GM18909 (cell line): ENCODE measurements around the gene SSC5D.
"Not testable (repeated sequence)": the region's sequence is repeated elsewhere in the genome, so short reads cannot be mapped to it uniquely, and the experiment has no call there.

Experiments
- ATAC-seq: cut with Tn5 transposase; IDR thresholded peaks from one replicate; pipeline ENCODE4 v1.9.1; 2021; ENCODE audit warnings: mild to moderate bottlenecking; ENCODE audit not compliant: unreplicated experiment, poor library complexity

Gene SSC5D

GRCh38 chr19:55534280-55534679, 46.0 kb downstream of the SSC5D start:
- not testable (repeated sequence) for ATAC-seq

DNA sequence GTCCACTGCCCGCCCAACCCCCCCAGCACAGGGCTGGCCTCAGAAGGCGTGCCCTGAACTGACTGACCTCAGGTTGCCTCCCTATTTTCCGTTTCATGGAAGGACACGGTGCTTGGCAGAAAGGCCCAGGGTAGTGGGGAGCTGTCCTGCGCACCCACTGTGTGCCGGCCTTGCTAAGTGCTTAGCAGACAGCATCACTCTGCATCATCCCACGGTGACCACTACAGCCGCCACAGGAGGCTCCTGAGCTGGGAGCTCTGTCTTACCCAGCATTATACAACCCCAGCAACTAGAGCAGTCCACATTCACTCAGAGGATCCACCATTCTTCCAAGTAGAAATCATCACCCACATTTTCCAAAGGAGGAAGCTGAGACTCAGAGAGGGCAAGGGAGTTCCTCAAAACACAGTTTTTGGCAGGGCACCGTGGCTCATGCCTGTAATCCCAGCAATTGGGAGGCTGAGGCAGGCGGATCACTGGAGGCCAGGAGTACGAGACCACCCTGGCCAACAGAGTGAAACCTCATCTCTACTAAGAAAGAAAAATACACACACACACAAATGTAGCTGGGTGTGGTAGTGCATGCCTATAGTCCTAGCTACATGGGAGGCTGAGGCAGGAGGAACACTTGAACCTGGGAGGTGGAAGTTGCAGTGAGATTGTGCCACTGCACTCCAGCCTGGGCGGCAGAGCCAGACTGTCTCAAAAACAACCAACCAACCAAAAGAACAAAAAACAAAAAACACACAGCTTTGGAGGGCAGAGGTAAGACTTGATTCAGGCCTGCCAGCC, 47.1 kb downstream of the SSC5D start:
- ATAC-seq = no peak

DNA sequence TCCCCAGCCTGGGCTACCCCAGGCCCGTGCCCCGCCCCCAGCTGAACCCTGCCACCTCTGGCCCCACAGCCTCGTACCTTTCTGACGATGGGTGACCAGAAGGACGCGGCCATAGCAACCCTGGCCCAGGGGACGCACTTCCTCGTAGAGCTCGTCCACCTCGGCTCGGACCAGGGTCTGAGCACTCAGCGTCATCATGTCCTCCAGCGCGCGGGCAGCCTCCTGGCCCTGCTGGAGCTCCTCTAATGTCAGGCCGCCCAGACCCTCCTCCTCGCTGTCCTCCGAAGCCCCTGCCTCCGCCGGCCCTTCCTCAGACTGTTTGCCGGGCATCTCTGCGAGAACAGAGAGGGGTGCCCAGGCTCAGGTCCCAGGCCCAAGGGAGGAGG, 47.7 kb downstream of the SSC5D start:
- ATAC-seq = no peak

DNA sequence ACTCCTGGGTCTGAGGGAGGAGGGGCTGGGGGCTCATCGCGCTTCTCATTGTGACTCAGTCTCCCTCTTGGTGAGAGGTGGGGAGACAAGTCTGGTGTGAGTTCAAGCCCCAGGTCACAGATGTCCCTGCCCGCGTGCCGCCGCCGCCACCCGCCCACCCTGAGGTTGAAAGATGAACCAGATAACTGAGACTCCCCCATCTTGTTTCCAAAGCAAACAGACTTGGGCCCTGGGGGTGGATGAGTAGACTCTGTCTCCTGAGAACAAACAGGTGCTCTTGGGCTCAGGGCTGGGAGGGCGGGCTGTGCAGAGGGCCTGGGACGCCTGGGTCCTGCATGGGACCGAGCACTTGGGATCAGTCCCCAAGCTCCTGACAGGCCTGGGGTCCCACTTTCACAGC, 48.1 kb downstream of the SSC5D start:
- no peak for ATAC-seq

DNA sequence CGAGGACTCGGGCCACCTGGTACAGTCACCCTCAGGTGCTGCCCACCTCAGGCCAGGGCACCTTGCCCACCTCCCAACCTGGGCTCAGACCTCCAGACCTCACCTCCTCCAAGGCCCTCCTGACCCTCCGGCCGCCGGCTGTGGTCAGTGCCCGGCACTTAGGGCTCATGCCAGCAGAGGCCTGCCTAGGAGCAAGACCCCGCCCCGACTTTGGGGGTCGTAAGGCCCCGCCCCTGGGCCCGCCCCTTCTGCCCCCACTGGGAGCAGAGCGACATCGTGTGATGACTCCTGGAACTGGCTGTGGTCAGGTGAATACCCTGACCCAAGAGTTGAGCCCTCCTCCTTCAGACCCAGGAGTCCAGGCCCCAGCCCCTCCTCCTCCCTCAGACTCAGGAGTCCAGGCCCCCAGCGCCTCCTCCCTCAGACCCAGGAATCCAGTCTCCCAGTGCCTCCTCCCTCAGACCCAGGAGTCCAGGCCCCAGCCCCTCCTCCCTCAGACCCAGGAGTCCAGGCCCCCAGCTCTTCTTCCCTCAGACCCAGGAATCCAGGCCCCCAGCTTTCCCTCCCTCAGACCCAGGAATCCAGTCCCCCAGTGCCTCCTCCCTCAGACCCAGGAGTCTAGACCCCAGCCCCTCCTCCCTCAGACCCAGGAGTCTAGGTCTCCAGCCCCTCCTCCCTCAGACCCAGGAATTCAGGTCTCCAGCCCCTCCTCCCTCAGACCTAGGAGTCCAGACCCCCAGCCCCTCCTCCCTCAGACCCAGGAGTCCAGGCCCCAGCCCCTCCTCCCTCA, 48.9 kb downstream of the SSC5D start, which contains the start of gene SBK2:
TSS of gene SBK2 (minus strand) at position 183 of the 790 bp plus-strand sequence. CDS start 839 bp downstream, outside the sequence.
- no peak for ATAC-seq

GRCh38 chr19:55537741-55538111, 49.5 kb downstream of the SSC5D start:
- no peak for ATAC-seq

DNA sequence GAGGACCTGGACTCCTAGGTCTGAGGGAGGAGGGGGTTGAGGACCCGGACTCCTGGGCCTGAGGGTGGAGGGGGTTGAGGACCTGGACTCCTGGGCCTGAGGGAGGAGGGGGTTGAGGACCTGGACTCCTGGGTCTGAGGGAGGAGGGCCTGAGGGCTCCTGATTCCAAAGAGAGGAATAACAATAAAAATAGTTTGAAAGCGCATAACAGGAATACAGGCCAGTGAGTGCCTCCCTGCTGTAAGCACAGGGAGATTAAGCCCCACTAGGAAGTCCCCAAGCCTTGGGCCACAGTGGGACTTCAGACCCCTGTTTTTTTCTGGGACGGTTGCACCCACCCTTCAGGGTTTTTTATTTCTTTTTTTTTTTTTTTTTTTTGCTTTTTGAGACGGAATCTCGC, 49.9 kb downstream of the SSC5D start:
- no peak for ATAC-seq

DNA sequence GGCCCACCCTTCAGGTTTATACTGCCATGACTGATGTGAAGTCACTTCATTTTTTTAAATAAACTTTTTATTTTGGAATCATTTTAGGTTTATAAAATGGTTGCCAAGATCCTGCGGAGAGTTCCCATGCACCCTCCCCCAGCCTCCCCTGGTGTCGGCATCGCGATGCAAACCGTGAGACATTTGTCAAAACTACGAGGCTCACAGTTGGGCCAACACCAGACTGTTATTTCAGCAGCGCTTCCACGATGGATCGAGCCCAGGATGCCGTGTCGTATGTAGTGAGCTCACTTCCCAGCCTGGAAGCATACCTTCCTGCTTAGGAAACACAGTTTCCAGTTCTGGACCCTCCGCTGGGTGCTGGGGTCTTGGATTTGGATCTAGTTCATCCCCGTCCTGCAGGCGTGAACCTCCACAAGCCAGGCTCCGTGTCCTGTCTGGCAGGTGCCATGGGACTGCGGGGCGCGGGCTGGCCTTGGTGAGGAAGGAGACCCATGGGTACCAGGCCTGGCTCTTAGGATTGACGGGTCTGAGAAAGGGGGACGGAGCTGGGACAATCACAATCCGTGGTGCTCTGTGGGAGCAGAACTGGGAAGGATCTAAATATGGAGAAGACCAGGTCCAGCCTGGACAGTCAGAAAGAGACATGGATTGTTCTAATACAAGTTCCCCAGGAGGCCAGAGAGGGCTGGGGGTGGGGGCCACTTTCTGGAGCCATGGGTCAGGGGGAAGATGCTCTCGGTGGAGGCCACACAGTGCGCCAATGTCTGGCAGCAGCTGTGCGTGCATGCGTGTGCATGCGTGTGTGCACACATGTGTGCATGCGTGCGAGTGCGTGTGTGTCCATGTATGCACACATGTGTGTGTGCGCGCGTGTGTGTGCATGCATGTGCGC, 51.1 kb downstream of the SSC5D start:
- no peak for ATAC-seq

DNA sequence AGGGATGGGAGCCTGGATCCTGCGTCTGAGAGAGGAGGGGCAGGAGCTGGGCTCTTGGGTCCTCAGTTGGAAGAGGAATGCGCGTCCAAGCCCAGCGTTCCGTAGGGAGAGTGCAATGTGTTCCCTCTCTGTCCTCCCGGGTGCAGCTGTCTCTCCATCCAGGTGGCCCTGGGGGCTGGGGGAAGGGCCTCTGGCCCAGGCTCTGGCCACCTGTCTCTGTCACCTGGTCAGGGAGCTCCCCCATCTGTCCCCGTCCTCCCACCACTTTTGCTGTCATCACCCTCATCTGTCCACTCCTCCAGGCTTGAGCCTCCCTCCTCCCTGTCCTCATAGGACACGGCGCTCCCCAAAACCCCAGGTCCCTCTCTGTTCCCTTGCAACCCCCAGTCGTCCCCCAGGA, 52.4 kb downstream of the SSC5D start:
- ATAC-seq = no peak

- no peak for ATAC-seq
These were observed 52.9 kb downstream of the SSC5D start for GRCh38 chr19:55541091-55541490.

DNA sequence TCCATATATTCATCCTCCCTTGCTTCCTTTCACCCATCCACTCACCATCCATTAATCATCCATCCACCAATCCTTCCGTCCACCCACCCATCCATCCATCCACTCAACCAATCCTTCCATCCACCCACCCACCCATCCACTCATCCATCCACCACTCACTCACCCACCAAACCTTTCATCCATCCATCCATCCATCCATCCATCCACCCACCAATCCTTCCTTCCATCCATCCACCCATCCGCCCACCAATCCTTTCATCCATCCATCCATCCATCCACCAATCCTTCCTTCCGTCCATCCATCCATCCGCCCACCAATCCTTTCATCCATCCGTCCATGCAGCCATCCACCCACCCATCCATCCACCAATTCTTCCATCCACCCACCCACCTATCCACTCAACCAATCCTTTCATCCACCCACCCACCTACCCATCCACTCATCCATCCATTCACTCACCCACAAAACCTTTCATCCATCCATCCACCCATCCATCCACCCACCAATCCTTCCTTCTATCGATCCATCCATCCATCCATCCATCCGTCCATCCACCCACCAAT, 54.1 kb downstream of the SSC5D start:
- ATAC-seq = no peak

DNA sequence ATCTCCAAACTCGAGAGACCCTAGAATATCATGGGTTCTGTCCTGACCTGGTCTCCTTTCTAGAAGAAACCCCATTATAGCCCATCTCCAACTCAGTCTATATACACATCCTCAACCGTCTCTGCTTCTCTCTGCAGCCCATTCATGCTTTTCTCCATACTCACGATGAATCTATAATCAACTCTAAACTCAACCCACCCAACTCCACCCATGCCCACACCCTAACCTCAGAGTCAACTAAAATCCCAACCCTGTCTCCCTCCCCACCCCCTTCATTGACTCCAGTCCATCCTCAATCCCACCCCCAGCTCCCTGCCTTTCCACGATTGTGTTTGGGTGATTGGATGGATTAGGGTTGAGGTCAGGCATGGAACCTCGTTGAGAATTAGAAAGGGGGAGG, 55.3 kb downstream of the SSC5D start:
- no peak for ATAC-seq

DNA sequence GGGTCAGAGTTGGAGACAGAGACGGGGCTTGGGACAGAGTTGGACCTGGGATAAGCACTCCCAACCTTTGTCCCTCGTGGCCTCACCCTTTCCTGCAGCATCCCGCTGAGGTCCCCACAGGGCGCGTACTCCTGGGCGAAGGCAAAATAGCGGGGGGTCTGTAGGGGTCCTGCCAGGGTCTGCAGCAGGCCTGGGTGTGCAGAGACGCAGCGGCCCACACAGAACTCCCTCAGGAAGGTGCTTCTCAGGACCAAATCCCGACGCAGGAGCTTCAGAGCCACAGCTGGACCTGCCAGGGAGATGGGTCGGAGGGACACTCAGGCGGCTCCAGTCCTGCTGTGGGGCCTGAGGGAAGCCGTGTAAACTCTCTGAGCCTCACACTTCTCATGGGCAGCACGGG, 55.8 kb downstream of the SSC5D start:
- ATAC-seq = no peak

DNA sequence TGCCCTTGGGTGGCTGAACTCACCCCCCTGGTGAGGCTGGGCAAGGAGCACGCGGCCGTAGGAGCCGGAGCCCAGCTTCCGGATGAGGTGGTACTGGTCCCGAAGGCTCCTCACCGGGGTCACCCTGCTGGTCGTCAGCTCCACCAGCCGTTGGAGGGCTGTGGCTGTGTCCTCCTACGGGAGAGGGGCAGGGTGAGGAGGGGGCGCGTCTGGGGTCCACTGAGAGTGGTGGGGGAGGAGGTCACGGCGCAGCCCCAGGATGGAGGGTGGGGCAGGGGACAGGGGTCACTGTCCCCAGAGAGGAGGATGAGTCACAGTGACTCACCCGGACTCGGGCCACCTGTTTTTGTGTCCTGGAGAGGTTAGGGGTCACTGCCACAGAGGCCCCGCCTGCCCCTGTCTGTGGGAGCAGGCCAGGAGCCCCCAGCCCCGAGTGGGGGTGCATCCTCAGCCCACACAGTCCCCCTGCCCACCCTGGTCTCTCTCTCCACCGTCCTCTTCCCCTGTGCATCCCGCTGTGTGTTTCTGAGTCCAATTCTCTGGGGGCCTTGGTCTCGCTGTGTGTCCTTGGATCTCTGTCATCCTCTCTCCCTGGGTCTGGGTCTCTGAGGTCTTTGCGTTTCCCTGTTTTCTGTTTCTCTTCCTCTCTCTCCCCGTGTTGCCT, 56.7 kb downstream of the SSC5D start:
- ATAC-seq = no peak

DNA sequence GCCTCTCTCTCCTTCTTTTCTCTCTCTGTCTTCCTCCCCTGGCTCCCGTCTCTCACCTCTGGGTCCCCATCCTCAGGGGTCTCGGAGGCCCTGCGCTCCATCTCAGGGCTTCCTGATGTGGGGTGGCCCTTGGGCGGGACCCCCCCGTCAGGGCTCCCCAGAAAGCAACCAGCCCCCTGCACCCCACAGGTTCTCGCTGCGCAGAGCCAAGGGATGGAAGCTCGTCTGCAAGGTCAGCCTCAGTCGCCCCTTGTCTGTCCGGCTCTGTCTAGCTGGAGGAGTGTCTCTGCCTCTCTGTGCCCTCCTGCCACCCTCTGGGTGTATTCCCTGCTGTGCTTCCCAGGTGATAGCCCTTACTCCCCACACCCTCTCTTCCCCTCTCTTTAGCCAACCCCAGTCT, 57.2 kb downstream of the SSC5D start, which contains the start of gene SBK3:
TSS of gene SBK3 (minus strand) at position 101 of the 400 bp plus-strand sequence. CDS start at position 101, 0 bp downstream.
- no peak for ATAC-seq

- ATAC-seq = no peak
These were observed 57.8 kb downstream of the SSC5D start for GRCh38 chr19:55546011-55546410.

DNA sequence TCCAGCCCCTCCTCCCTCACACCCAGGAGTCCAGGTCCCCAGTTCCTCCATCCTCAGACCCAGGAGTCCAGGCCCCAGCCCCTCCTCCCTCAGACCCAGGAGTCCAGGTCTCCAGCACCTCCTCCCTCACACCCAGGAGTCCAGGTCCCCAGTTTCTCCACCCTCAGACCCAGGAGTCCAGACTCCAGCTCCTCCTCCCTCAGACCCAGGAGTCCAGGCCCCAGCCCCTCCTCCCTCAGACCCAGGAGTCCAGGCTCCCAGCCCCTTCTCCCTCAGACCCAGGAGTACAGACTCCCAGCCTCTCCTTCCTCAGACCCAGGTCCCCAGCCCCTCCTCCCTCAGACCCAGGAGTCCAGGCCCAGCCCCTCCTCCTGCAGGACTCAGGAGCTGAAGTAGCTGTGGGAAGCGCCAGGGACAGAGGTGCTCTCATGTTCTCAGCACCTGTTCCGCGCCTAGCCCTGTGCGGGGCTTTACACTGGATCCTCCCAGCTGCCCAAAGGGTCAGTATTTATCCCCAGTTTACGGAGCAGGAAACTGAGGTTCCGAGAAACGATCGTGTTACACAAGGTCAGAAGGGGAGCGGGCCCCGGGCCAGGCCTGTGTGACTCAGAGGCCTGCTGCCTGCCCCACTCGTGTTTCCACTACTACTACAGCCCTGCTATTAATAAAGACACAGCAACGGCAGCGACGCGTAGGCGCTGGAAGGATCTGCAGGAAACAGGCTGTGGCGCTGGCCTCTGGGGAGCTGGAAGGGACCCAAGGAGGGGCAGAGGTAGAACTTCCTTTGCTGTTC, 58.8 kb downstream of the SSC5D start:
- ATAC-seq = no peak

DNA sequence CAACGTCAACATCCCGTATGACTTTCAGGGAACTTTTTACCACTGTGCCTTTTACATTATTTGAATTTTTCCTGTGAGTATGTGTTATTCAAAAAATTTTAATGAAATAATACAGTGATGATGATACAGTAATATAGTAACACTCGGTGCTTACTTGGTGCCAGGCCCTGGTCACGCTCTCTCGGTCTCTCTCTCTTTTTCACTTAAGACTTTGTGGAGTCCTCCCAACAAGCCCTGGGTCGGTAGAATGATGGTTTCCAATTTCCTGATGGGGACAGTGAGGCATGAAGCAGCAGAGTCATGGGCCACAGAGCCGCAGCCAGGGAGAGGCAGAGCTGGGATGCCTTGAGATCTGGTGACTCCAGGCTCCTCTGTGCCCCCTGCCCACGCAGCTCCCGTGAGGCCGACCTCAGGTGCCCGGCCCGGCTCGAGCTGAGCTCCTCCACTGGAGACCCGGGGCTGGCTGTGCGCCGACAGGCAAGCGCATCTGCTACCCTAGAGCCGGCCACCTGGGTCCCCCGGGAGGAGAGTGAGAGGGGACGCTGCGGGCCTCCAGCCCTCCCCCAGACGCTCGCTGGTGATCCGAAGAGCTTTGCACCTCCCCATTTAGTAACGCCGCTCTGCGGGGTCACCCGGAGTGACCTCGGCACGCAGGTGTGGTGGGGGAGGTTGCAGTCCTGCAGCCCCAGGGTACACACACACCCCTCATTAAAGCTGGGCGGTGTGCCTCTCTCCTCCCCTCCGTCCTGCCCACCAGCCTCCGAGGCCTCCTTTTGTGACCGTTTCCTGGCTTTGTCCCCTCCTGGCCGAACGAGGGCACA, 61.5 kb downstream of the SSC5D start:
- ATAC-seq = no peak
